Gastroesophageal sphincter (tissue), 4 donors: ENCODE results near the gene TLE3. TPM values are rescaled to one million over a fixed set of nuclear protein-coding genes. Genes with fewer than 3 reads are reported as not detected.

Experiments
- ATAC-seq: fragments of 150-250 bp; one replicate; pipeline ENCODE4 v1.9.1; 2016; ENCODE audit warnings: mild to moderate bottlenecking, moderate library complexity
- H3K27ac ChIP-seq, 4 donors: fragments of 200-600 bp; sonication (generic) in 3 of 4; 1 replicate in 3 of 4; 2 replicates in 1 of 4; pipeline ENCODE4 v1.5.1; 2016 to 2019
- H3K27me3 ChIP-seq: fragments of 200-600 bp; sonication (generic); one replicate; pipeline ENCODE4 v1.5.1; 2019
- H3K36me3 ChIP-seq, 2 donors: fragments of 200-600 bp; sonication (generic); one replicate each; pipeline ENCODE4 v1.5.1; 2019; ENCODE audit warnings: control low read depth in 1 of 2
- H3K4me1 ChIP-seq, 3 donors: fragments of 200-600 bp; sonication (generic); 1 replicate in 2 of 3; 2 replicates in 1 of 3; pipeline ENCODE4 v1.5.1; 2016 to 2019; ENCODE audit warnings: control low read depth in 2 of 3
- H3K4me3 ChIP-seq, 2 donors: fragments of 200-600 bp; sonication (generic); one replicate each; pipeline ENCODE4 v1.5.1; 2019; ENCODE audit warnings: mild to moderate bottlenecking in 1 of 2, moderate library complexity in 1 of 2
- H3K9me3 ChIP-seq, 3 donors: fragments of 200-600 bp; sonication (generic); one replicate each; pipeline ENCODE4 v1.5.1; 2017 to 2019; ENCODE audit warnings: control low read depth in 2 of 3
- CTCF ChIP-seq, 4 experiments: fragments of 200-600 bp in 2 of 4; fragments of 450-650 bp in 2 of 4; sonication (generic) in 1 of 4; IDR thresholded peaks; one replicate each; pipeline ENCODE4 v1.5.1; 2017 to 2019; ENCODE audit warnings: antibody characterized with exemption in 4 of 4, mild to moderate bottlenecking in 2 of 4, moderate library complexity in 2 of 4
- EP300 ChIP-seq: sonication (generic); formaldehyde crosslinking; IDR thresholded peaks from one replicate; pipeline ENCODE4 v1.6.1; 2017; ENCODE audit warnings: antibody characterized with exemption, mild to moderate bottlenecking
- POLR2A ChIP-seq, 2 donors: fragments of 450-650 bp; IDR thresholded peaks; one replicate each; pipeline ENCODE4 v1.6.1; 2017; ENCODE audit warnings: antibody characterized with exemption in 2 of 2, mild to moderate bottlenecking in 2 of 2, moderate library complexity in 1 of 2
- POLR2AphosphoS5 ChIP-seq: sonication (generic); formaldehyde crosslinking; IDR thresholded peaks from one replicate; pipeline ENCODE4 v1.6.1; 2017; ENCODE audit warnings: antibody characterized with exemption
- WGBS, 2 donors: methylation state at CpG; one replicate each; pipeline ENCODE4 v1.1.5; 2018; ENCODE audit warnings: low coverage in 1 of 2; 5-methylcytosine and 5-hydroxymethylcytosine counted together
- total RNA-seq, 4 donors: library from RNA; depleted of rRNA; stranded (reverse); fragments of >200 nt; gene quantifications; one replicate each; pipeline ENCODE4 v1.1.0, GENCODE V29; 2016

TLE3 gene
- total RNA-seq, 4 donors from 2014 or later: 32.4 to 81.6 (median 62.6) TPM

- ATAC-seq: no peak
Observed at GRCh38 chr15:70058642-70059360, 38.9 kb downstream of the TLE3 start.

GRCh38 chr15:70057931-70058641 is 39.6 kb downstream of the TLE3 start:
- TF ChIP-seq POLR2A (IDR thresholded peaks at IDR 0.05) (no peak), POLR2AphosphoS5 (no peak), EP300 (no peak), CTCF (IDR thresholded peaks at IDR 0.05) (no peak)
- H3K9me3 ChIP-seq: no peaks in the 10 kb centered on the region
- H3K36me3 ChIP-seq: peaks cover 0 to 88% of the 10 kb centered on the region in 2 donors
- 100% methylated on average over 9 of the region's 21 CpGs; no CpG with 5 or more reads in 1 of the 2 donors for WGBS, 2 donors
- H3K27me3 ChIP-seq: no peaks in the 10 kb centered on the region
- H3K4me3 ChIP-seq: no peak overlapping the region
- peaks cover 0 to 26% (median 3%) of the 10 kb centered on the region in 3 donors for H3K4me1 ChIP-seq
- H3K27ac ChIP-seq: no peak overlapping the region
- ATAC-seq: no peak

More at GRCh38 chr15:70058642-70059360, 38.9 kb downstream of the TLE3 start:
- TF ChIP-seq POLR2A (IDR thresholded peaks at IDR 0.05): no peak
- no peak for TF ChIP-seq POLR2AphosphoS5
- TF ChIP-seq EP300: no peak
- no peak for TF ChIP-seq CTCF (IDR thresholded peaks at IDR 0.05)
- Histone ChIP-seq H3K4me3 (no peak overlapping the region), H3K4me1 (peaks cover 0 to 33% (median 3%) of the 10 kb centered on the region in 3 donors), H3K9me3 (no peaks in the 10 kb centered on the region), H3K27ac (no peak overlapping the region), H3K27me3 (no peaks in the 10 kb centered on the region), H3K36me3 (peaks cover 0 to 87% of the 10 kb centered on the region in 2 donors)
- WGBS, 2 donors: 50% methylated on average over 1 of the region's 11 CpGs; no CpG with 5 or more reads in 1 of the 2 donors

GRCh38 chr15:70056091-70056680 is 41.5 kb downstream of the TLE3 start:
- Histone ChIP-seq H3K36me3 (peaks cover 0 to 100% of the 10 kb centered on the region in 2 donors), H3K27ac (no peak overlapping the region), H3K9me3 (no peaks in the 10 kb centered on the region), H3K27me3 (no peaks in the 10 kb centered on the region), H3K4me3 (no peak overlapping the region), H3K4me1 (peaks cover 0 to 8% (median 0%) of the 10 kb centered on the region in 3 donors)
- TF ChIP-seq EP300 (no peak), POLR2AphosphoS5 (no peak), CTCF (IDR thresholded peaks at IDR 0.05) (no peak), POLR2A (IDR thresholded peaks at IDR 0.05) (no peak)
- WGBS, 2 donors: no CpG with 5 or more reads among the region's 9 CpGs
- no peak for ATAC-seq

GRCh38 chr15:70055601-70056051 is 42.1 kb downstream of the TLE3 start:
- no peak overlapping the region for H3K27ac ChIP-seq
- H3K36me3 ChIP-seq: peaks cover 0 to 100% of the 10 kb centered on the region in 2 donors
- no peak overlapping the region for H3K4me3 ChIP-seq
- TF ChIP-seq POLR2A (IDR thresholded peaks at IDR 0.05) (no peak), CTCF (IDR thresholded peaks at IDR 0.05) (no peak), EP300 (no peak), POLR2AphosphoS5 (no peak)
- 50% methylated on average over 2 of the region's 9 CpGs; no CpG with 5 or more reads in 1 of the 2 donors for WGBS, 2 donors
- H3K4me1 ChIP-seq: peaks cover 0 to 2% (median 0%) of the 10 kb centered on the region in 3 donors
- no peak for ATAC-seq
- no peaks in the 10 kb centered on the region for H3K27me3 ChIP-seq
- H3K9me3 ChIP-seq: no peaks in the 10 kb centered on the region
